Measurements from ENCODE around the gene DPYD.
"Not testable (repeated sequence)": the region's sequence is repeated elsewhere in the genome, so short reads cannot be mapped to it uniquely, and the experiment has no call there.

DPYD gene

DNA sequence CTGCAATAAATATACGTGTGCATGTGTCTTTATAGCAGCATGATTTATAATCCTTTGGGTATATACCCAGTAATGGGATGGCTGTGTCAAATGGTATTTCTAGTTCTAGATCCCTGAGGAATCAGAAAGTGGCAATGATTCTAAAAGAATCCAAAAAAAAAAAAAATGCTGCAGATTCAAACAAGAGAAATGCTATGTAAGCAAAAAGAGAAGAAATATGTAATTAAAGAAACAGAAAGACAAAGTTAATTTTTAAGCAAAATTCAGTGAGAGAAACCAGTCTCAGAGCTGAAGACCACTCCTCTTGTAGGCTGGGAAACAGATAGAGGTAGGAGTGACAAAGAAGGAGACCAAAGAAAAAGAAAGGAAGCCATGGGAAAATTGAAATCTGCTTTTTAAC lies 571.0 kb downstream of the DPYD start:
- not testable (repeated sequence) for DNase-seq

DNA sequence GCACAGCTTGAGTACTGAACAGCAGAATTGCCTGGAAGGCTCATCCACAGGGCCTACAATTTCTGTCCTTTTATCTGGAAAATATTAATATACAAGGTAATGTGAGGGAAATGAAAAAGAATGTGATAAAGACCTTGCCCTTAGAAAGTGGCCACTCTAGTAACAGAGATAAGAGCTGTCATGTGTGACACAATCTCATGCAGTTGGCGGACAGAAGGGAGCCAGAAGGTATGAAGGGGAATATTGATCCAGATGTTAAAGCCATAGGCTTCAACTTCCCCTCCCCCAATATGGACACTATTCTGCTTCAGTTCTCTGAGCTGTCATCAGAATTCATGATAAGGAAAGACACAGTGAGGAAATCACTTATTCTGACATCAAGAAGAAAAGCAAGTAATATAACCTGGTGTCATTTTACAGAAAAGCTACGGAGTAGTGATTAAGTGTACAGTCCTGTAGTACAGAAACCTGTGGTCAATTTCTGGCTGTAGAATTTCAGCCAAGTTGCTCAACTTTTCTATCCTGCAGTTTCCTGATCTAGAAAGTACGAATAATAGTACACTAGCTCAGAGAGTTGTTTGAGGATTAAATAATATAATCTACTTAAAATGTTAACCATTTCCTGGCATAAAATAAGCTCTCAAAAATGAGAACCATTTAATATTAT lies 572.1 kb downstream of the DPYD start:
- DNase-seq: peak; percentile 8

DNA sequence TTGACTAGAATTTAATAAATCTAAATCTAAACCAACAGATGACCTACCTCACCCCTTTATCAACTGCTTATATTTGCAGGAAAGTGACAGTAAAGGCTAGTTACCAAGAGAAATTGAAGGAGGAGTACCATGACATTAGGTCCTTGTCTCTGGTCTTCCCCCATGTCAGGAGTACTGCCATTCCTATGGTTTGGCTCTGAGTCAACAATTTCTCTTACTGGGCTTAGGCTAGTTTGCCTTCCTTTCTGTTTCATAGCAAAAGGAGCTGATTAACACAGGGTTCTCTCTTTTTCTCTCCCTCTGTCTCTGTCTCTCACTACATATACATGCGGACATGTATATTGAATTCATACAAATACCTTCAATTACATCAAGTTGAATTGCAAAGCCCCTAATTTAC lies 579.9 kb downstream of the DPYD start:
- no peak for DNase-seq

DNA sequence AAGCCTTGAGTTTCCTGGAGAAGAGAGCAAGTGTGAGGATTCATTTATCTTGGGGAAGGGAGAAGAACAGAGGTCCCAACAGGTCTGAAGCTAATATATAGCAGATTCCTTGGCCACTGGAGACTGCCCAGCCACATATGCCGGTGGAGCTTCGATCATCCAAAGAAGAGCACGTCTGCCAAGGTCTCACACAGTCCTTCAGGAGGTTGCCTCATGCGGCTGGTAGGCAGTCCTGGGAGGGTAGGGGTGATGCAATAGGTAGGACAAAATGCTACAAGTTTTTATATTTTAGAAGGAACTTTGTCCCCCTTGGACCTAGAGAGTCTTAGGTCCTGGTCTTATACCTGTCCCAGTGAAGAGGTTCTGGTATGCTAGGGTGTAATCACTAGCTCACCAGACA lies 582.5 kb downstream of the DPYD start:
- DNase-seq: no peak

DNA sequence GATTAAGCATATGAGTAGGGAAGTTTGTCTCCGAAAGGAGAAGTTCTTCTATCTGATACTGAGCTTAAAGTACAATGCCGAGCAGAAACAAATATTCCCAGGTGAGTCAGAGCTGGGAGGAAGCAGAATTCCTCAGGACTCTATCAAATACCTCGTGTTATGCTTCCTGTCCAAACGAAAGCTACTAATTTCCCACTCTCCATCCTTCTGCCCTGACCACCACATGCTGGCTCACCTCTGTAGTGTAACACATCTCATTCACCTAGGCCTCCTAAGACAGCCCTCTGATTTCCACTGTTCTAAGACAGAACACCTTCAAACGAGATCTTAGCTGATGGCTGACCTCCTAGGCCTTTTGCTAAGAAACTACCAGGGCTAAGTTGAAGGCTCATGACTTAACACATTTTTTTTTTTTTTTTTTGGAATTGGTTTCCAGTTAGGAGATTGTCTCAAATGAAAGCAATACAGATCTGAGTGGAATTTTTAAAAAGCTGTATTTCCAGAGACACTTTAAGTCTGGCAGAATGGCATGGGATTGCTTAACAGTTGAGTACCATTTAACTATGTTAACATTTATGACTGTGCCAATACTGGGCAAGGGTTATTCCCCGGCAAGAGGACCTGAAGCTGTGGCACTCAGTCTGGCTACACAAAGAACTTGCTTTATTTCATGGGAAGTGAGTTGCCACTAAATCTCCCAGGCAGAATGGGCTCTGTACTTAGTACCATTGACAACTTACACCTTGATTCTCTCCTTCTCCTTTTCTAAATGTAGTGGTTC lies 583.4 kb downstream of the DPYD start:
- DNase-seq: no peak

DNA sequence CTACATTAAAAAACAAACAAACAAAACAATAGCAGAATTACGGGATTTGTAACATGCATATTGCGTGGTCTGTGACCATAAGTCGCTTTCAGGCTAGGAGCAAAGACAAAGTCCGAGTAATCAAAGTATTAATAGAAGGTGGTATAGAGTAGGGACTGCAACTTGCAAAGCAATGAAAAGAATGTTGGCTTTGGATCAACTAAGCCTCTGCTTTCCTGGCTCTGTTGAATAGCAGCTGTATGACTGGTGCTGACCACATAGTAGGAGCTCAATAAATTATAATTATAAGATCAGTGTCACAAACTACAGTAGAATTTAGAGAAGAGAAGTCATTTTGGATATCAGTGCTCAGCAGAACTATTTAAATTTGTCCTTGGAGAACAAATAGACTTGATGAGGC lies 586.4 kb downstream of the DPYD start:
- DNase-seq: no peak

DNA sequence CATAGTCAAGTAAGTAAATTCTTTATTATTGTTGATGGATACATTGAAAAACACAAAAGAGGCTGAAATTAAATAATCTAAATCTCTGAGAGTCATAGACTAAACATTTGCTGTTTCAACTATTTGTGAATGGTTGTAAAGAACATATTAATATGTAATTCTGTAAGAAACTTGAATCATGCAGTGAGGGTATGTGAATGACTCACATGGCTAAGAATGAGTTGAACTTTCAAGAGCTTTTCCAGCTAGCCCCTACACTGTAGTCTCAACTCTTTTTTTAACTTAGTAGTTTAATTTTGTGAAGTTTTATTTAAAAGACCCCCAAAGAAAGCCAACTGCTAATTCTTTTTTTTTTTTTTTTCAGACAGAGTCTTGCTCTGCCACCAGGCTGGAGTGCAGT lies 588.1 kb downstream of the DPYD start:
- DNase-seq: no peak

DNA sequence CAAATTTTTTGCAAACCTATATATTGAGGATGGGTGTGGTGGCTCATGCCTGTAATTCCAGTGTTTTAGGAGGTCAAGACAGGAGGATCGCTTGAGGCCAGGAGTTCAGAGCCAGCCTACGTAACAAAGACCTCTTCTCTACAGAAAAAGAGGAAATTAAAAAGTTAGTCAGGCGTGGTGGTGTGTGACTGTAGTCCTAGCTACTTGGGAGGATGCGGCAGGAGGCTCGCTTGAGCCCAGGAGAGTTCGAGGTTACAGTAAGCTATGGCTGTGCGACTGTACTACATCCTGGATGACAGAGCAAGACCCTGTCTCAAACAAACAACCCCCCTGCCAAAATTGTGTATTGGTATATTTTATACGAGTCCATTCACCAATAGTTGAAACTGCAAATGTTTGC lies 589.7 kb downstream of the DPYD start:
- no peak for DNase-seq

DNA sequence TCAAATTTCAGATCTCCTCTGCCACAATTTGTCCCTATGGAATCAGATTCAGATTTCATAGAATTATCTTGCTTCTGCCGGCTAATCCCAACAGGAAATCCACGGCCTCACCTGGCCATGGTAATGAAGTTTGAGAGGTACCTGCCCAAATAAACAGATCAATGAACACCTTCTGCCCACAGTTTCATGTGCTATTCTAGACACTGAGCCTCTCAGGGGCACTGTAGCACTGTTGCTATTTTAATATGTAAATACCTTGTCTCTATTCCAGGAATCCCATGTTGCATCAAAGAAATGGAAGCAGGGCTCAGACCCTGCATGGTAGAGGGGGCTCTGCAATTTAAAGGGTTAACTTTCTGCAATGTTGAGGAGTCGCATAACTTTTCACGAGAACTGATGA lies 606.1 kb downstream of the DPYD start:
- no peak for DNase-seq

DNA sequence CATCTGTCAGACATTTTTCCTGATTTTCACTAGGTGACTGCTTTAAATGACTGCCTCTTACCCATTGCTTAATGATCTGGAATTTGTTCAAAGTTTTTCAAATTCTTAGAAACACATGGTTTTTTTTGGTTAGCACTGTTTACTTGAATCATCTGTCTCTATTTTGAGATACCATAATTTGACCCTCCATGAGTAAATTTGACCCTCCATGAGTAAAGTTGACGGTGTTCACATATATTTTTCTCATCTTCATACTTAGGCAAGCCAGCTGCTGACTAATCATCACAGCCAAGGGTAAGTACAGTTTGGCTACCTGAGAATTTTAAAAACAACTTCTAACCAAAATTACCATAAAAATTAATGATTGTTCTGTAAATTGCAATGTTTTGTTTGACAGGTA lies 612.7 kb downstream of the DPYD start:
- no peak for DNase-seq

DNA sequence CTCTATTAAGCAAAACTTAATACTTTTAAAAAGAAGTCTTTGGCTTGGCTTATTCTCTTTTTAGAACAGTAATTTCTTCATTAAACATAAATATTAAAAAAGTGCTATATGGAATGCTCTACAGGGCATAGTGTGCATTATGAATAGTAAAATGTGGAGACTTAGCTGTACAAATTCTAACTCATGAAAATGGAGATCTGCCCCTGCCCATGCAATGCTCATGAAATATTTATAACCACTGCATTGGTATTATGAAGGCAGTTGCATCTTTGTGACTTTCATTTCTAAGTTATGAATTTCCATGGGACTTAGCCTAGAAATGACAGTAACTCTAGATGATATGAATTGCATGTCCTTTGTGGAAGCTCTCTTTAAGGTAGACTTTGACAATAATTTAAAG lies 613.3 kb downstream of the DPYD start:
- no peak for DNase-seq

DNA sequence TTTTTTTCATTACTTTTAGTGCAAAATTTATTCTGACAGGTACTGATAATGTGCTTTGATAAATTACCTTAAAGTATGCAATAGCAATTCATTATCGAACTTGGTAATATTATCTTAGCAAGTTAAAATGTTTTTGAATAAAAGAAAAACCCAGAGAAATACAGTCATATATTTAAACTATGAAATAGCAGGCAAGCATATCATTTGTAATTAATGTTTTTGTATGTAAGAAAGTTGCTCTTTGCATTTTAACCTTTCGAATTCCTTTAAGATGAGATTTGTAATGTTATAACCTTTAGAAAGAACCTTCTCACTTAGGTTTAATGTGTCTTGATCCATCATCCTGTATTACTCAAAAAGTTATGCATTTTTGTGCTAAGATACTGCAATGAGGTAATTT lies 613.7 kb downstream of the DPYD start:
- no peak for DNase-seq

DNA sequence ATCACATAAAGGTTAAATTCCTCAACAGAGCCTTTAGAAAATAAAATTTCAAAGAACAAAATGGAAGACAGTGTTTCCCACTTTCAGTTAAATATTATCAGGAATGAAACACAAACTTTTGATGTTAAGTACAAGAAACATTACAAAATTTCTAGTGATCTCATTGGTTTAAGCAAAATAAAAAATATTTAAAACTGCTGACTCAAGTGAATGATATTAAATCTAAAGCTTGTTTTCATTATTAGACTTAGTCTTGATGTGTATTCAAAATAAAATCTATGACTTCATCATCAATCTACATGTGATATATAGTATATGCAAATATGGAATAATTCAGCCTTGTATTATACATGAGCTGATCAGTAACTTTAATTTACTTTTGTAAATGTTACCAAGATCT lies 614.3 kb downstream of the DPYD start:
- no peak for DNase-seq

DNA sequence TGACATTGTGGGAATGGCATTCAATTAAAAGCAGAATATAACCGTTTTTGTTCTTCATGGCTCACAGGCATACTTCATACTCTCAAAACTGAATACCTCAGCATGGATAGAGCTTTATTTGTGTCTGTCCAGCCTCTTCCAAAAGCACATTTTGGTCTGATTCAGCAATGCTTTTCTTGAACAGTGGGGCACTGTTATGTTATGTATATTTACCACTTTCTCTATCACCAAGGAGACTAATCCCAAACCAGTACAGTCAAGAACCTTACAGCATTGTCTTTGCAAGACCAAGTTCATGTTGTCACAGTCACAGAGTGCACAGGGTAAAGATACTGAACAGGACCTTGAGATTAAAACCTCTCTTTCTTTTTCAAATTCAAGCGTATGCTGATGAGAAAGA lies 616.5 kb downstream of the DPYD start:
- peak; percentile 35 for DNase-seq

DNA sequence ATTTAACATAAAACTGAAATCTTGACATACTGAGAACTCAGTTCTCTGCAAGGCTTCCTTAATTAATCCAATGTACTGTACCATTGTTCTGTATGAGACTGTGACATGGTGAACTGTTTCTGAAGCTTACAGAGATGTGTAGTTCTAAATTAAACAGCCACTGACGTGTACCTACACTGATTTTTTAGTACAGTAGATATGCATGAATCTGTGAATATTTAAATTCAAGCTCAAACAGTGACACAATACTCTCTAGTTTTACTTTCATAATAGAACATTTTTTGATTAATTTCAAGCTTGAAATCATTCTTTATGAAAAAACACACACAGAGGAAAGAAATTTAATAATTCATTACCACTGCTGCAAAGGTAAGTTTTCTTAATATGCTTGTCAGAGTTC lies 621.9 kb downstream of the DPYD start:
- DNase-seq: no peak

DNA sequence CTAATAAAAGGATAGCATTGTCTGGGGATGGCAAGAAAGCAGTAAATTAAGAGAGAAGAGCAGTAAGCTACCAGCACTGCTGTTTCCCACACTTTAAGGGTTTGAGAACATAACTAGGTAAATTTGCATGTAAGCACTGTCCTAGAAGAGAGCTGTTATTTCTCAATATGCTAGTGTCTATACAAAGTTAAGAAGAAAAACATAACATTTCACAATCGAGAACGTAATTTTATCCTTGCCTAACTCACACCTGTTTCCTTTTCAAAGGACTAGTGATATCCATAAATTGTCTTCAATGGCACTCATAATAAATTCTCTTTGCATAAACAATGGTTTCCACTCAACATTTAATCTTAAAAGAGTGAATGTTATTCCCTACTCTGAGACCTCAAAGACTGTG lies 623.2 kb downstream of the DPYD start:
- DNase-seq: no peak

DNA sequence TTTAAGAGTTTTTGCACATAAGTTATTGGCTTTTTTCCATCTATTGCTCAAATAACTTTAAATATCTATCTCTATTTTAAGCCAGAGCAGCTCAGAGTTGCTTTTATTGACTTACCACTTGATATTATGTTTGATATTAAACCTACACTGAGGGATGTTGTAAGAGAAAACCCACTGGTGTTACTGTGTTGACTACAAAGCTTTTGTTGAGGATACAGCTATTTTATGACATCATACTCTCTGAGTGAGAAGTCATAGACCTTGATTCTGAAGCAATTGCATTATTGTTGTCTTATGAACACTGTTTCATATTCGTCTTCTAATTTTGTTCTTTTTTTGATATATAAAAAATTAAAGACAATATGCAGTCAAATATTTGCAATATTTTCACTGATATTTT lies 638.9 kb downstream of the DPYD start:
- no peak for DNase-seq

DNA sequence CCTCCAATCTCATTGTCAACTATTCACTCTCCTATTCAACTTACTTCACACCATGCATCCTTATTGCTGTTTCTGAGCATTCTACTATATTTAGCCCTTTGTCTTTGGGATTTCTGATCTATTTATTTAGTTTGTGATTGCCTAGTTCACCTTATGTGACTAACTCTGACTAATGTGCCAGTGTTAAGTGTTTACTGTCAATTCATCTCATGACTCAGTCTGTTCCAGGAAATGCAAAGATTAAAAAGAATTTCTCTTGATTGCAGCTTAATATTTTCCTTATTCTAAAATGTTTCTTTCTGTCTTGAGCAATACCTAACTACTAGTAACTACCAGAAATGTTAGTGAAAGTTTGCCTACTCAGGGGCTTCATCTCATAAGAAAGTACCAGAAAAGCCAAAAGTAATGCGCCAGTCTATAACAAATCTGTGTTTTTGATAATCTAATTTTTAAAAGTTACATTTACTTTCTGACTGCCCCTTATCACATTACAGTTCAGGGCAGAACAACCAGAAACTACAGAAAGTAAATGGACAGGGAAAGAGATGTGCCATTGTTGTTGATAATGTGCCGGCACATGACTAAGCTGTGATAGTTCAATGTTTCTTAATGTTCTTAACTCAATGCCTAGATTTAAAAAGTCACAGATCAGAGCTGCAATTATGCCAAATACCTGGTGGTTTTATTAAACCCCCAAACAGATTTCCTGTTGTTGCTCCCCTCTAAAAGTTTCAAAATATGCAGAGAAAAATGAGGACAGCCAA lies 642.8 kb downstream of the DPYD start:
- no peak for DNase-seq

DNA sequence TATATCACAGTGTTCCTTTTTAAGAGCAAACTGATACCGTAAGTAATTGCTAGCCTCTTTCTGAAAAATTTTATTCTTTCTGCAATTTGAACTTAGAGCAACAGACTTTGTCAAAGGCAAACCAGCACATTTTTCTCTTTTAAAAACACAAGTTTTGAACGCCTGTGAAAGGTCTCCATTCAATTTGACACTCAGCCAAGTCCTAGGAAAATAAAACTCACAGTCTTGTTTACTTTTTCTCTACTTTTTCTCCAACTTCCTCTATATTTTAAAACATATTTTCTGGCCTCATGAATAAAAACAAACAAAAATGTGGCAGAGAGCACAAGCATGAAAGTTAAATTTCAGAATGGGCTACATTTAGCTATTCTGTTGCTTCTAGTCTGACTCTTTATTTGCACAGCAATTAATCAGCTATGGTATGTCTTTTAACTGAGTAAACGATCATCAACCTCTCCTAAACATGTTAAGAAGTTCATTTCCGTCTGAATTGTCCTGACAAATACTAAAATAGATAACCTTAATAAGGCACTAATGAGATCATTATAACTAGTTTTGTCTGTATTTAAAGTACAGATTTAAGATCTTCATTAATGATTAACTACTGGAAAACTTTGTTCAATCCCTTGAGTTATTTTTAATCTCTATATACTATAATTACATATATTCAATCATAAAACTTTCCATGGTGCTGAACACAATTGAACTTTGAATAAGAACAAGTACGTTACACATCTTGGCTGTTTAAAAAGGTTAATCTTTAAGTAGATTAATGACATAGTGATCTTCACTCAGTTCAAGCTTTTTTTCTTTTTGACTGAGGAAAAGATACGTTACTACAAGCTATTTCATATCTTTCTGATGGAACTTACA lies 648.7 kb downstream of the DPYD start:
- DNase-seq: no peak

DNA sequence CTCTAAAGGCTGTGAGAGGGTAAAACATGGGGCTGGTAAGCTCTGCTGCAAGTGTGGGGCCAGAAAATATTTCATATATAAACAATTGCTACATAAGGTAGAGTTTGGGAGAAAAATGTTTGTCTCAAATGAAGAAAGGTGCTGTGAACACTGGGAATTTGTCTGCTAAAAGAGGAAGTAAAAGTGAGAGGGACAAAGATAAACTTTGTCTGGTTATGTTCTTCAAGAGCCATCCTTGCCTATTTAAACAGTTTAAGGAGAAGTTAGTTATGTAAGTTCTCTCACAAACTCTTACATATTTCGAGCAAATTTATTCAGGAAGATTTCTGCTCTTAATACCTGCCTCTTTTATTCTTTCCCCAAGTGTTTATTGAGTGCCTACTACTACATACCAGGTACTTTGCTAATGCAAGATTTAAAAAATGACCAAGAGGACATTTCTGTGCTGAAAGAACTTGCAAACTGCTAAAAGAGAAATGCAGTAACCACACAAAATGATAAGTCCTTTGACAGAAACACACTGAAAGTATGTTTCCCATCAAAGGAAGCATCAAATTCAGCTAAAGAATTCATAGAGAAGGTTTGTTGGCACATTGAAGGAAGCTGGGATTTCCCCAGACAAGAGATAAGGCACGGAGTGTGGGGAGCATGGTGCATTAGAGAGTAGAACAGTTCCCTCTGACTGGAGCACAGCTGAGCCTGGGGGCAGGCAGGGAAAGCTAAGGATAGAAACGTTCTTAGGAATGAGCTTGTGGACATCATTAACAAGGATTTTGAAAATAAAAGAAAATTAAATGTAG lies 650.1 kb downstream of the DPYD start:
- no peak for DNase-seq

DNA sequence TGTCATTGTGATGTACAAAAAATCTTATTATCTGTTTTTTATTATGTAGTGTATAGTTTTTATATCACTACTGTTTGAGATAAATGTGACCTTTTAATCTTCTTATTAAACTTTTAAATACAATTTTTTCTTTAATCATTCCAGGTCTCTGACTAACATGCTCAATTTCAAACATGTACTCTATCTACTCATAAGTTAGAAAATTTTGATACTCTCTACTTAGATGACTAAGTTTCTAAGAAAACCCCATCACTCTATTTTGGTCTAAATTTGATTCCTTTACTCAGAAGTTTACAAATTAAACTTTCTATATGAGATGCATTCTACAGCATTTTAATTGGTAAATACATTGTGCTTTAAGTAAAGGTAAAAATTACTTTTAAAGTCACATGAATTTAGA lies 655.2 kb downstream of the DPYD start:
- DNase-seq: no peak

DNA sequence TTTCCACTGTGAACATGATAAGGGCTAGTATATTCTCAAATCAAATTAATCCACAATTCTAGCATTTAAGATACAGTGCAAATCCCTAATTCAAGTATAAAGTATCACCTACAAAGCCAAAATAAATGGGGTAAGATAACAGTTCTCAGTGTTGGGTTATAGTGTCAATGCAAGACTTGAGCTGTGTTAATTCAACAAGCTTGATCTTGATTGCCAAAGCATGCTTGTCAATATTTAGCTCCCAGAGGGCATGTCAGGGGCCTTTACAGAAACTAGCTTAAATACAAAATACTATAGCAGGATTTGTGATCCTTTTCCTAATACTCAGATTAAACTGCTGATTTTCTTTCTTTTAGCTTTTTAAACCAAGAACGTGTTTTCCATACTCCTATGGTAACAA lies 658.0 kb downstream of the DPYD start:
- DNase-seq: no peak

Data from retina (tissue), 1 donor.